Superior temporal gyrus (tissue), 1 donor: ENCODE results near the gene GALC.
A peak's percentile ranks its signal among the peaks of the same experiment; 100 is the strongest.
"Not testable (repeated sequence)": the region's sequence is repeated elsewhere in the genome, so short reads cannot be mapped to it uniquely, and the experiment has no call there.

Experiments
- DNase-seq: peaks from one replicate; pipeline ENCODE4 v3.0.0-alpha.2; 2016; ENCODE audit errors: extremely low spot score

Gene GALC

DNA sequence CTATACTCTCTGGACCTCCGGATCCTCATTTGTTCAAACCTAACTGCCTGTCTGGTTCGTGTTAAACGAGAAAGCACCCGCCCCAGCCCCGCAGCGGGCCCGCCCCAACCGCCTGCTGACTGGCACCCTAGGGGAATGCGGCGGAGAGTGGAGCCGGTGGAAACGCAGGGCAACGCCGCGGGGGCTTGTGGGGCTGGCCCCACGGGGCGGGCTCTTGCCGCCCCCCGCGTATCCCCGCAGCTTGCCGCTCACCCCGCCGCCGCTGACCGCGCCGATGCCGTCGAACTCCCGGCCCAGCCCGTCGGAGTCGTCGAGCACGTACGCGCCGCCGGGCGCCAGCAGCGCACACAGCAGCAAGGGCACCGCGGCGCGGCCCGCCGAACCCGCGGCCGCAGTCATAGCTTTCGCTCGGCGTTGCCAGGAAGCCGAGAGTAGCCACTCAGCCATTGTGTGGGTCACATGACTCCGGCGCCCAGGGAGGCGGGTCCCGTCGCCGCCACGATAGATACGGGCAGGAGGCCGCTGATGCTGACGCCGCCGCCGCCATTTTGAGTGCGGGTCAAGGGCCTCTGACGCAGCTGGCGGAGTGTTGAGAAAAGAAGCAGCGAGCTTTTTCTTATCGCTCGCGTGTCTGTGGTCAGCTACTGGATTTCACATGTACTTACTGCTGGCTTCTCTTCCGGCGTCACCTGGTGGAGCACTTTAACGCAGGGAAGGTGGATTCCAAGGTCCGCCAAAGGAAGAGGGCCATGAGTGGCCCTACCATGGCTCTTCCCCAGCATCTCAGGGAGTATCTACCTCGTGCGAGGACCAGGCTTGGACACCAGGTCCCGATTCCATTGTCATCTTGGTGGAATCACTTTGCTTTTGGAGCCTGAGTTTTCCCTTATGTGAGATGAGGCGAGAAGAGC, at the start of gene GALC:
Gene GALC (minus strand): TSS at position 465 of the 911 bp plus-strand sequence. CDS start 18 bp downstream, at position 447.
- peak; percentile 96 for DNase-seq

DNA sequence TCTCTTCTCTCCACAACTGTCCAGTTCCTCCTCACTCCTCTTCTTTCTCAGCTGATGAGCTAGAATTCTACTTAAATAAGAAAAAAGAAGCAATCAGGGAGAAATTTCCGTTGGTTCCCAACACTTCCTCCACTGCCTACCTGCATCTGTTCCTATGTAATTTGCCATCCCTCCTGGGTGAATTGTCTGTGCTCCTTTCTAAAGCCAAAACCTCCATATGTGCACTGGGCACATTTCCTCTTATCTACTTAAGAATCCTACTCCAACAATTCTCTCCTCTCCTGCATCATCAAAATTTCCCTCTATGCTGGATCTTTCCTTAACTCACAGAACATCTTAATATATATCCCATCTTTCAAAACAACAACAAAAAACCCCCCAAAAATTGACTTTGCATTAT, 47.2 kb upstream of the GALC start:
- peak; percentile 28 for DNase-seq

DNA sequence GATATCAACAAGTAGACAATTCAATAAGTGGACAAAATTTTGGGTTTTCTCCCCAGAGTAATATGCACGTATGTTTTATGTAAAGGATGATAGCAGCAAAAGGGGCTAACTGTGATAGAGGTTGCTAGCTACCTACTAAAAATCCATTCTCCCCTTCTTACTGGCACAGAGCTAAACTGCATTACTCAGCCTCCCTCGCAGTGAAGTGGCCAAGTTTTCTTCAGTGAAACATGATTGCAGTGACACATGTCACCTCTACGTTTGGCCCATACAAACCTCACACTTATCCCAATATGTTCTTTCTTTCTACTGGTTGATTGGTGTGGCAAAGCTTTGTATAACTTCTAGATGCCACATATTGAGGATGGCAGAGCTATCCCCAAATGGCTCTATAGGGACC, 46.2 kb upstream of the GALC start:
- DNase-seq = peak; percentile 14

DNA sequence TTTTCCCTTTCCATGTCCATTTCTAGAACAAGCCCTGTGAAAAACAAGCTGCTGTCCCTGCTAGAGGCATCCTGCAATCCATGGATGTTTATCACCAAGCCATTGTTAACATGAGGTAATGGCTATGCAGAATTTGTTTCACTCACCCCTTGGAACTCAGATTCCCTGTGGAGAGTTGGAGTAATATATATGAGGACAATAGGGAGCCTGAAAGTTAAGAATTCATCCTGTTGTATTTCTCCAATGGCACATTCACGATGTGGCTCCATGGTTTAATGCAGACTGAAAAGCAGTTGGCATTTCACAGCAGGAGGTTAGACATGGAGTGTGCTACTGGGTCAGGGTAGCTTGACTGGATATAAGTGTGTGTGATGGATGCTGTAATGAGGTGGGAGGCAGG, 44.3 kb upstream of the GALC start:
- DNase-seq = no peak

DNA sequence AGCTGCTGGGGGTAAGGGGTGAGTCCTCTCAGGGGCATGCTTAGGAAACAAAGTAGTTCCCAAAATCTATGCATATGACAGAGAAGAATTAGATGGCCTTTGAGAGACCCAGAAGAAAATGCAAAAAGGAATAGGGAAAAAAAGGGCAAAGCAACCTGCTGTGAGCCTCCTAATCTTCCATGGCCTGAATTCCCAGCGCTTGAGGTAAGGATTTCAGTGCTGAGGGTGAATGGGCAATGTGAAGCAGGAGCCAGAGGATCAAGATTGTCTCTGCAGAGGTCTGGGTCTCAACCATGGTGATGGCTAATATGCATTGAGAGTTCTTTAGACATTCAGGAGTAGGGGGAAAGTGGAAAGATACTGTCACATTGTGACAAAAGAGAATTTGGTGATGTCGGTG, 43.4 kb upstream of the GALC start:
- no peak for DNase-seq

DNA sequence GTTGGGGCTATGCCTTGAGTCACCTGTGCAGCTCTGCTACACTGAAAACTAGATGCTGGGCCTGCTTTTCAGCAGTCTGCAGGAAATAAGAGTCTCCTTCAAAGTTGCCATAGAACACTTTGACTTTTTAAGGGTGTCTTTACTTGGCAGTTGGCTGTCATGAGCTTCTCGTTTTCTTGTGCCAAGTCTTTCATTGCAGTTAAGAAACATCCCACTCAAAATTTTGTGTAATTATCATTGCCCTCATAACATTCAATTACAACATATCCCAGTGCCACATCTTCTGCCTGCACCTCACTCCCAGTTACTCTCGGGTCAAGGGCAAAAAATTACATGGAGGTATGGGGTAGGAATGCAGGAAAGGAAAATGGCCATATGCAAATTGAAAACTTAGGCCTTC, 41.1 kb upstream of the GALC start:
- no peak for DNase-seq

DNA sequence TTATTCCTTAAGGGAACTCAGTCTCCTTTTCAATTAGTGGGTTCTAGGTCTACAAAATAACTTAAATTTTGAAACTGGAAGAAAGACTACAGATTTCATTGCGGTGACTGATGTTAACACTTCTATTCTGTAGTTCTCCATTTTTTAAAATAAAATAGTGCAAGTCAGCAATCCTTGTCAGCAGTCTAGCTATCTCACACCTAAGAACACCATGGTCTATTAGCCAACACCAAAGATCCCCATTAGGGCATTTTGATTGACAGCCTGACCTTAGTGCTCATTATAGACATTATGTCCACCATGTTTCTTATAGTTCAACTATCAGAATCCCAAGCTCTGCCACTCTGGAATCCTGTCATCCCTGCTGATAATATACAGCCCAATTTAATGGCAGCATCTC, 39.4 kb upstream of the GALC start:
- DNase-seq = no peak

DNA sequence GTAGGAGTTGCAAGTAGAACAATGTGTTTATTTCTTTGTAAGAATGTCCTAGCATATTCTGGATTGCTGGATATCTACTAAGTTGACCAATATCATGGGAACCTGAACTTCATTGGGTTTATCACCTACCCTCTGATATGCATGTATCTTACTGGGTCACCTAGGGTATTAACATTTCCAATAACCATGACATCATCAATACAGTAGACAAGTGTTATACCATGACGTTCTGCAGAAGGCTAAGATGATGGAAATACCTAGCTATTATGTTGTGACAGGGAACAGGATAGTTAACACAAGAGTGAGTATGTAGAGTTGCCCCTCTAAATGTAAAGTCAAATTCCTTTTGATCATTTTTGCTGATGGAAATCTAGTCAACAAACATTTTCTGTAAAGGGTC, 37.9 kb upstream of the GALC start:
- no peak for DNase-seq

DNA sequence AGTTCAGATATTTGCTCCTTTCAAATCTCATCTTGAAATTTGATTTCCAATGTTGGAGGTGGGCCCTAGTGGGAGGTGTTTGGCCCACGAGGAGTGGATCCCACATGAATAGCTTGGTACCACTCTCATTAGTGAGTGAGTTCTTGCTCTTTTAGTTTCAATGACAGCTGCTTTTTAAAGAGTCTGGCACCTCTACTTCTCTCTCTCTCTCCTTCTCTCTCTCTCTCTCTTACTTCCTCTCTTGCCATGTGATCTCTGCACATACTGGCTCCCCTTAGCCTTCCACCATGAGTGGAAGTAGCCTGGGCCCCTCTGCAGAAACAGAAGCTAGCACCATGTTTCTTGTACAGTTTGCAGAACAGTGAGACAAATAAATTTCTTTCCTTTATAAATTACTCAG, 37.1 kb upstream of the GALC start:
- no peak for DNase-seq

DNA sequence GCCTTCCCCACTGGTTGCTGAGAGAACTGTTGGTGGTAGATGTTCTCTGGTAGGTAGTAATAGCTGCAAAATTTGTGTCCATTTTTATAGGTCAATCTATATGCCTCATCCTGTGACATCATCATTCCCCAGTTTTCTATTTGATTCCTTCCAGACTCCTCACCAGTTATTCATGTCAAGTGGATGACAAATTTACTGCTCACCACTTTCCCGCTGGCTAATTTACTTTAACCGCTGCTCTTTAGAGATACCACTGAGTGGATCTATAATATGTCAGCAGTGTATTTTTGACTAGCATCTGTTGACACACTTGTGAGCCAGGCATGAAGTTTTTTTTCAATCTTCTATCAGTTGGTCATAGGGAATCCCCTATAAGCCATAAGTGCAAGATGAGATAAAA, 36.5 kb upstream of the GALC start:
- DNase-seq = no peak

DNA sequence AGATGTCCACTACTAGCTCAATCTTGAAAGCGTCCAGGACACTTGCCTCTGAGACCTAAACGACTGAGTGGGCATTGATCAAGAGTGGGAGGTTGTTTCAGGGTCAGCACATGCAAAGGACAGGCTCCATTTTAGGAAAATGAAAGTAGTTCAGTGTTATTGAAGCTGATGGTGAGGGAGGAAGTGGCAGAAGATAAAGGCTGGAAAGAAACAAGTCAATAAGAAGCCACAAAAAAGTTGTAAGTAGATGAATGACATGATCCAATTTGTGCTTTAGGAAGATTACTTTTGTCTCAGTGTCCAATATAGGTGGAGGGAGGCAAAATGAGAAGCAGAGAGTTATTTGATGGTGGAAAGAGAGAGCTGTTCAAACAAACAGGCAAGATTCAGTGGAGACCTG, 33.9 kb upstream of the GALC start:
- no peak for DNase-seq

DNA sequence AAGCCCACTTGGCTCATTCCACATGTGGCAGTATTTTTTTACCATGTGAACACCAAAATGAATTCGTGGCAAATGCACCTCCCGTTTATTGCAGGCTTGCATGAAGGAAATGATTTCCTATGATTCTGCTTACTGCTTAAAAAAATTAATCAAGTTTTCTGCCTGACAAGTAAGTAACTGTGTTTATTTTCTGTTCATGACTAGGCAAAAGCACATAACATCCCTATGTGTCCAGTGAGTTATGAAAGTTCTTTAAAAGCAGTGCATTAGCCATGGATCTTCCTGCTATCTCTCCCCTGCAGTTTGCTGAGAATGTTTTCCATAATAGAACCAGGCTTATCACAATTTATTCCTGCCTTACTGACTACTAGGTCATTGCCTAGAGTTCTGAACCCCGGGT, 32.3 kb upstream of the GALC start:
- DNase-seq = no peak

DNA sequence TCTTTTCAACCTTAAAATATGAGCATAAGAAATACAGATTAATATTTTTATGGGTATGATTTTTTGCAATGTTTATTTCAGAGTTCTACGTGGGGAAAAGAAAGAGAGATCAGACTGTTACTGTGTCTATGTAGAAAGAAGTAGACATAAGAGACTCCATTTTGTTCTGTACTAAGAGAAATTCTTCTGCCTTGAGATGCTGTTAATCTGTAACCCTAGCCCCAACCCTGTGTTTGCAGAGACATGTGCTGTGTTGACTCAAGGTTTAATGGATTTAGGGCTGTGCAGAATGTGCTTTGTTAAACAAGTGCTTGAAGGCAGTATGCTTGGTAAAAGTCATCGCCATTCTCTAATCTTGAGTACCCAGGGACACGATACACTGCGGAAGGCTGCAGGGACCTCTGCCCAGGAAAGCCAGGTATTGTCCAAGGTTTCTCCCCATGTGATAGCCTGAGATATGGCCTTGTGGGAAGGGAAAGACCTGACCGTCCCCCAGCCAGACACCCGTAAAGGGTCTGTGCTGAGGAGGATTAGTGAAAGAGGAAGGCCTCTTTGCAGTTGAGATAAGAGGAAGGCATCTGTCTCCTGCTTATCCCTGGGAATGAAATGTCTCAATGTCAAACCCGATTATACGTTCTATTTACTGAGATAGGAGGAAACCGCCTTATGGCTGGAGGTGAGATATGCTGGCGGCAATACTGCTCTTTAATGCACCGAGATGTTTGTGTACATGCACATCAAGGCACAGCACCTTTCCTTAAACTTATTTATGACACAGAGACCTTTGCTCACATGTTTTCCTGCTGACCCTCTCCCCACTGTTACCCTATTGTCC, 31.5 kb upstream of the GALC start:
- not testable (repeated sequence) for DNase-seq

DNA sequence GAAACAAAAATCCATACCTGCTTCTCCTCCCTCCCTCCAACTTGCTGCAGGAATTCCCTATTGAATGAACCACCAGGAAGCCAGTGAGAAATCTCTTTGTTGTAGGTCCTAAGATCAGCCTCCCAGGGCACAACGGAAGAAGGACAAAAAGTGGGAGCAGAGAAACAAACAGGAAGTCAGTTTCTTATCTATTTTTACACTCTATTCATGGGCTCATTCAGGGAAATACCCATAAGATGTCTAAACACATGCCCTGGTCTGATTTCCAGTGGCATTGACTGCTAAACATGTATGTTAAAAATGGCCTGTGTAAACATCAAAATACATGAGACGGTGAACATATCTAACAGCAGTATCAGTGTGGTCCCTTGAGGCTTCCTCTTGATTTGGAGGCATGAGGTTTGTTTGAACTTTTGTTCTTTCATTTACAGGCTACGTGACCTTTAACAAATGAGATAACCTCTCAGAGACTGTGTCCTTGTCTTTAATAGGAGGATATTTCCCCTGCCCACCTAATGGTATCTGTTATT, 30.7 kb upstream of the GALC start:
- DNase-seq = no peak

DNA sequence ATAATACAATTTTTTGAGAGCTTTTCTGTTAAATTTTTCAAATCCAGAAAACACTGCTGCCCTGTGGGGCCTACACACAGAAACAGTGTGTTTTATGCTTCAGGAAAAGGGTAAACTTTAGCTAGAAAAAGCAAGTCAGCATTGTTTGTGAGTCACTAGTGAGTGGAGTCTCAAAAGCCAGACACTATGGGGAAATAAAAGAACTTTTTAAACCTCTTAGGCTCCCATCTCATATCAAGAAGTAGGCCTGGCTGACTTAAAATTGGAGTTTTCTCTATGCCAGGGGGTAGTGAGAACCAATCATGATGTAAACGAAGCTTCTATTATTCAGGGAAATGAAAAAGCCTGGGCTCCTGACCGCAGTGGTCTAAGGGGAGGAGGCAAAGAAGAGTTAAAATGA, 24.6 kb upstream of the GALC start:
- DNase-seq = no peak

DNA sequence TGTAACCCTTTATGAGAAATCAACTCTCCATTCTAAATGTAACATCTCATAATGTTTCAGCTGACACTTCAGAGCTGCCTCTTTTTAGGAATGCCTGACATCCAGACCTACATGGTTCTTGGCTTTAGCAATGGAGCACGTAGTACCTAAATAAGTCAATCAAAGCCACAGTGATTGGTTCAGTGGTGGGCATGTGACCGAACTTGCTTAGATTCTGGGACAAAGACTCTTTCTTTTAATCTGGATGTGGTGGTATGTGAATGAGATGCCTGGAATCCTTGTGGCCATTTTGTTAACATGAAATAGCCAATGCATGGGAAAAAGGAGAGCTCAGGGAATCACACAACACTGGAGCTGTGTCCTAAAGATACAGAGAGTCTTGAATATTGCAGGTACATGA, 23.8 kb upstream of the GALC start:
- DNase-seq = no peak

DNA sequence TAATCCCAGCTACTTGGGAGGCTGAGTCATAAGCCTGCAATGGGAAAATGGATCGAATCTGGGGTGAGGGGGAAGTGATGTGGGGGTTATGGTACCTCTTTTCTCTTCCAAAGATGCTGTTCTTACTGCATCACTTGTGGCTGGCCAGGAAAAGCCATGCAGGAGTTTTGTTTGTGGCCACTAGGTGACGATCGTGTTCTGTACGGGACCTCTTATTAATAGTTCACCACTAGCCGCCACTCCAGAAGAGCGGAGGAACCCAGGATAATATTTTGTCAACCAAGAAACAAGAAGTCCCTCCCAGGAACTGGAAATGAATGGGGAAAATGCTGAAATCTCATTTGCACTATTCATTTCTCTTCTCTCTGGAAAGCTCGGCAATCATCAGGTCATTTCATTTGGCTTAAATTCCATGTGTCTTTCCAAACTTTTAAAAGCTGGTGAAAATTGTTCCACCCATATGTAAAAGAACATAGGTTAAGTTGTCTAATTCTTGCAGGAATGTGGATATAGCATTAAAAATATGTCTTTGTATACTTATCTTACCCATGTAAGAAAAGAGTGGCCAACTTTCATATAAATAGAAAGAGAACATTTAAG, 20.9 kb upstream of the GALC start:
- peak; percentile 89 for DNase-seq

DNA sequence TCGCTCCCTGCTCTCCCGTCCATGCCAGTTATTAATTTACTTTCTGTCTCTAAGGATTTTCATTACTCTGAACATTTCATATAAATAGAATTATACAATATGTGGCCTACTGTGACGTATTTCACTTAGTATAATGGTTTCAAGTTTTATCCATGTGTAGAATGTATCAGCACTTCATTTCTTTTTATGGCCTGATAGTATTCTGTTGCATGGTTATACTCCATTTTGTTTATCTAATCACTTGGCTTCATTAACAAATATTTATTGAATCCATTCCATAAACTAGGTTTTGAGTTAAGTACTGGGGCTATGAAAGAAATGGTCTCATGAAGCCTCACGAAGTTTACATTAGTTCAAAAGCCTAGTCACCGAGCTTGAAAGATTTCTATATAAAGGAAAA, 19.5 kb upstream of the GALC start:
- DNase-seq = no peak

DNA sequence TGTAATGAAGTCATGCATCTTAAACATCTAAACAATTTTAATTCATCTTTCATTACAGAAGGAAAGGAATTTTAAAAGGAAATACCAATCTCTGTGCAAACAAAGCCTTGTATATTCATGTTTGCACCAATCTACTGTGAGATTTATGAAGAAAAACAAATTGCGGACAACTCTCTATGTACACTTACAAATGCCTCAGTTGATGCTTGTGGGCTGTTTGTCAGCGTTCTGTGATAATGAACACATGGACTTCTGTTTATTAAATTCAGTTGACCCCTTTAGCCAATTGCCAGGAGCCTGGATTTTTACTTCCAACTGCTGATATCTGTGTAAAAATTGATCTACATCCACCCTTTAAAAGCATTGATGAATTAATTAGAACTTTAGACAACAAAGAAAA, 17.3 kb upstream of the GALC start:
- DNase-seq = no peak

DNA sequence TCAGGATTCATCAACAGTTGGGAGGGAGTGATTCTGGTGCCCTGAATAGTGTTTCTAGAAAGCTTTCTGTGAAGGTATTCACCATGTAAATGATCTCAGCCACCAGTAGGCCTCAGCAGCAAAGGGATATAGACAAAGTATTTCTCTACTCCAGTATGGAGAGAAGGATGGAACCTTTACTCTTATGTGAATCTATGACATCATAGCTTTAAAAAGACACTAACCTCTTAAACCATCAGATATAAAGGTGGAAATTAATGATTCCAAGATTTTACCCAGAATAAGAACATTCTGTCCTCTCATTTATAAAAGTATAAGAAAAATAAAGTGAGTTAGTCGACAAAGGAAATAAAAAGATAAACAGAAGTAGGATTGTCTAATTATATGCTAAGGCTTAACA, 16.5 kb upstream of the GALC start:
- DNase-seq = no peak

DNA sequence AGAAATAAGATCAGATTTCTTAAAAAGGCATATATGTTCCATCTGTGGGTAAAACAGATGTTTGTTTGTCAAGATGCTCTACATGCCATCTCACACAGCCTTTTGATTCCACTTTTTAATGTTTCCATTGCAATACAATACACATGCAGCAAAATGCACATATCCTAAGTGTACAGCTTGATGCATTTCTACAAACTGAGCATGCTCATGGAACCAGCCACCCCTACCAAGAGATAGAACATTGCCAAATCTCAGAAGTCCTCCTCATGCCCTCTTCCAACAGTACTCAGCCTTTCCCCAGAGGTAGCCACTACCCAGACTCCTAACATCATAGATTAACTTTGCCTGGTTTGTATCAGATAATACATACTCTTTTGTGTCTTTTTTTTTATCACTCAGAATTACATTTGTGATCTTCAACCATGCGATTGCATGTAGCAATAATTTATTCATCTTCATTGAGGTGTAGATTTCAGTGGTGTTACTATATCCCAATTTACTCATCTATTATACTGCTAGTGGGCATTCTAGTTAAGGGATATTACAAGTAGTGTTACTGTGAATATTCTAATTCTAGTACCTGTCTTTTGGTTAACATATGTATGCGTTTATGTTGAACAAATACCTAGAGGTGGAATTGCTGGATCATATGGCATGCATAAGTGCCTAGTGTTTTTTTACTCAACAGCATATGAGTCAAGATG, 15.2 kb upstream of the GALC start:
- DNase-seq = no peak

DNA sequence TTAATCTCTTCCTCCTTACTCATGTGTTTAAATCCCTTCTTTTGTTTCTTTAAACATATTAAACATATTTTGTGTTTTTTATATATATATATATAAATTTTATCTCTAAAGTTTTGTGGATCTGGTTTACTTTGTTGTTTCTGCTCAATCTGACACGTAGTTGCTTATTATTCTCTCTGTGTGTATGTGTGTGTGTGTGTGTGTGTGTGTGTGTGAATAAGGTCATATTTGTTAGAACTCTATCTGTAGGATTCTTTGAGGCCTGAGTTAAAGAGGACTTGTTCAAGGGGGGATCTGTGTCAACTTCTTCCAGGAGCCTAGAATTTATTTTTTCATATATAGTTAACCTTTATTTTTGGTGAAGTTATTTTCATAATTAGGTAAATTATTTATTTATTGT, 14.6 kb upstream of the GALC start:
- DNase-seq = no peak
